ENCODE results near the gene MARCHF2.

MARCHF2 gene

DNA sequence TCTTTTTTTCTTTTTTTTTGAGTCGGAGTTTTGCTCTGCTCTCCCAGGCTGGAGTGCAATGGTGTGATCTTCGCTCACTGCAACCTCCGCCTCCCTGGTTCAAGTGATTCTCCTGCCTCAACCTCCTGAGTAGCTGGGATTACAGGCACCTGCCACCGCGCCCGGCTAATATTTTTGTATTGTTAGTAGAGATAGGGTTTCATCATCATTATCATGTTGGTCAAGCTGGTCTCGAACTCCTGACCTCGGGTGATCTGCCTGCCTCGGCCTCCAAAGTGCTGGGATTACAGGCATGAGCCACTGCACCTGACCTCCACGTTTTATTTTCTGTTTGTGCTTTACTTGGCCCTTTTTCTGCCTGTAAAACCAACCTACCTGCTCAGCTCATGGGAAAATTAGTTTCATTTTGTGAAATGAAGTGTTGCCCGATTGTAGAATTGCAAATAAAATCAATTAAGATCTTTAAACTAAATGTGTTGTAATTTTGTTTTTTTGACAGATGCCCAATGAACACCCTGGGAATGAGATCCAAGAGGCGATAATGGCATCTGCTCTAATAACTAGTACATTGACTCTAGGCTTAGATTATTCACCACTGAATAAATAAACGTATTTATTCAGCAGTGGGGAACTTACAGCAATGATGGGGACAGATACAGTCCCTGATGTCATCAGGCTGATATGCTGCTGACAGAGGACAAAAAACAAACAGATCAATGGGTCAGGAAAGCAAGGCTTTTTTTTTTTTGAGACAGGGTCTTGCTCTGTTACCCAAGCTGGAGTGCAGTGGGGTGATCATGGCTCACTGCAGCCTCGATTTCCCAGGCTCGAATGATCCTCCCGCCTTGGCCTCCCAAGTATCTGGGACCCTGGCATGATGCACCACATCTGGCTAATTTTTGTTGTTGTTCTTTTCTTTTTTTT lies 25.2 kb upstream of the MARCHF2 start:
- no peak for DNase-seq (ENCODE audit: low spot score)

DNA sequence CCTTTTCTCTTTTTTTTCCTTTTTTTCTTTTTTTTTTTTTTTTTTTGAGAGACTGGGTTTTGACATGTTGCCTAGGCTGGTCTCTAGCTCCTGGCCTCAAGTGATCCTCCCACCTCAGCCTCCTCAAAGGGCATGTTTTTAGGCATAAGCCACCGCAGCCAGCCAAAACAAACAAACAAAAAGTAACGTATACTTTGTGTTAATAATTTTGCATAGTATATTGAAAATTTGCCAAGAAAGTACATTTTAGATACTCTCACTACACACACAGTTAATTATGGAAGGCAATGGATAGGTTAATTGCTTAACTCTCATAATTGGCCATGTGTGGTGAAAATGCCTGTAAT lies 24.5 kb upstream of the MARCHF2 start:
- no peak for DNase-seq (ENCODE audit: low spot score)

DNA sequence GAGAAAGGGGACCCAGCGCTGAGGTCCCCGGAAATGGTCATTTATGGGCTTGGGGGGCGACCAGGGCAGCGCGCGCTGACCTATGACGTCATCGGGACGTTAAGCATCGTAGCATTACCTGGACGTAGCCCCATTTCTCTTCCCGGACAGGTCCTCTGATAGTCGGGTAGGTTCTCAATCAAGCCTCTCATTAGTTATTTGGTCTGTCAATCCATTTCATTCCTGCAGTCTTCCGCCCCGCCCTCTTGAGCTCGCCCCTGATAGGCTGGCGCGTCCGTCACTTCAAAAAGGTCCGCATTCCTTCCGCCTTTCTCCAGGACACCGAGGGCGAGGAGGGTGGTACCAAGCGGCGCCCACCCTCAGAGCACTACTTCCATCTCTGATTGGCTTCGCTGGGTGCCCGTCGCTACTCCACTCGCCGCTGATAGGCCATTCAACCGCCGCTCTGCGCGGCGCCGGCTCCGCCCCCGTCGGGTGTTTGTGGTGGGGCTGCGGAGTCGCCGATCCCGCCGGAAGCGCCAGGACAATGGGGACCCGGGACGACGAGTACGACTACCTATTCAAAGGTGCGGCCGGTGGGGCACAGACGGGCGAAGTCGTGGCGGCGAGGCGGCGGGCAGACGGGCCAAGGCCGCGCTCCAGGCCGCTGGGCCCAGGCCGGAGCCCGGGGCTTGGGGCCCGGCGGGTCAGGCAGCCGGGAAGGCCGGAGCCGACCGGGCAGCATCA lies 23.1 kb upstream of the MARCHF2 start, which contains the start of gene RAB11B:
Gene RAB11B (plus strand): TSS at position 470 of the 726 bp plus-strand sequence. CDS start 57 bp downstream, at position 527.
- peak; percentile 99 for DNase-seq (ENCODE audit: low spot score)

- DNase-seq (ENCODE audit: low spot score), result peak; percentile 88
Observed at GRCh38 chr19:8390617-8390981, 22.5 kb upstream of the MARCHF2 start.

- DNase-seq (ENCODE audit: low spot score), result no peak
Observed at GRCh38 chr19:8391198-8392016, 21.7 kb upstream of the MARCHF2 start.

- DNase-seq (ENCODE audit: low spot score), result no peak
Observed at GRCh38 chr19:8392017-8392591, 21.0 kb upstream of the MARCHF2 start.

DNA sequence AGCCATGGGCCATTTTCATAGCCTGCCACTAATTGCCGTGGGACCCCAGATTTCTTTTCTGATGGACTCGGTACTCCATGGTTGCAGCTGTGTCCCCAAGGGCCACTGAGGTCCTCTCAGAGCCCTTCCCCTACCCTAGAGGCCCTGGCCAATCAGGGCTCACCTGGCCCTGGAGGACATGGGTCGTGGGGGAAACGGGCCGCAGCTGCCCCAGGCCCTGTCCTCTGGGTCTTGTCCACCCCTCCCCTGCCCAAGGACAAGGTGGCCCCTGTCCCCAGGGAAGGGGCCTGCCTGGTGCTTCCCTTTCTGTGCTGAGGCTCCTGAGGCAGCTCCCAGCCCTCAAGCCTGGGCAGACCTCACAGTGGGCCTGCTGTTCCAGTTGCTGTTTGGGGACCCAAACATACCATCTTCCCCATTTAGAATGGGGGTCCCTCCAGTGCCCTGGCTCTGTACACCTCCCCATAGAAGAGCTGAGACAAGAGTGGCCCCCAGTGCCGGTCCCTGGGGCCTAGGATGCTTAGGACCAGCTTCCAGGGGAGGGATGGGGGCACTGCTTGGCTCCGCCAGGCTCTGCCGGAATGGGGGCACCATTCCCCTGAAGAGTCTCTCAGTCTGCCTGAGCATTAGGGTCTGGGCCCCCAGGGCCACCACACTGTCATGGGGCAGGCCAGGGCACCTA lies 19.8 kb upstream of the MARCHF2 start:
- DNase-seq (ENCODE audit: low spot score), result no peak

DNA sequence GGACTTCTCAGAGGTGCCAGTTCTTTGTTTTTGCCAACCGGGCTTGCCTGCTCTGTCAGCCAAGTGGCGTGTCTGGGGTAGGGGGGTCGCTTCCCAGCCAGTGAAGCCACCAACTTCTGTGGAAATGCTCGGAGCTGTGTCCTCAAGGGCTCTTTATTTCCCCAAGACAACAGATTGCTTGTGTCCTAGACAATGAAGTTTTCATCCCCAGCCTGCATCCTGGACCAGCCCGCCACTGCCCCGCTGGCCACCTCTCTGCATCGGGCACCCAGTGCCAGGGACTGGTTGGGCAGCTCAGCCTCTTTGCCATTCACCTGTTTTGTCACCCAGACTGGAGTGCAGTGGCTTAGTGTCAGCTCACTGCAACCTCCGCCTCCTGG lies 19.2 kb upstream of the MARCHF2 start:
- no peak for DNase-seq (ENCODE audit: low spot score)

GRCh38 chr19:8395621-8396082 lies 17.5 kb upstream of the MARCHF2 start:
- no peak for DNase-seq (ENCODE audit: low spot score)

DNA sequence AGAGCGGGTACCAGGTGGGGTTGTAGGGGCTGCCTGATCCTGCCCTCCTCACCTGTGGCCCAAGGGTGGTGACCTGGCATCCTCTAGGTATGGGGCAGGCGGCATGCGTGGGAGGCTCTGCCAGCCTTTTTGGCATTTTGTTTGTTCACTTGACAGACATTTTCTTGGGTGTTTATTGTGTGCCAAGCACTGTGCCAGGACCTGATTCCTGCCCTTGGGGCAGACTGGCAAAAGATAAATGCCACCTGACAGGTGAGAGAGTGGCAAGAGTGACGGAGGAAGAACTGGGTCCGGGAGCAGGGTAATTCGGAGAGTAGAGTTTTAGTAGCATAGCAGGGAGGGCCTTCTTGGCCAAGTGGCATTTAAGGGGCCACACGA lies 16.9 kb upstream of the MARCHF2 start:
- DNase-seq (ENCODE audit: low spot score), result no peak

DNA sequence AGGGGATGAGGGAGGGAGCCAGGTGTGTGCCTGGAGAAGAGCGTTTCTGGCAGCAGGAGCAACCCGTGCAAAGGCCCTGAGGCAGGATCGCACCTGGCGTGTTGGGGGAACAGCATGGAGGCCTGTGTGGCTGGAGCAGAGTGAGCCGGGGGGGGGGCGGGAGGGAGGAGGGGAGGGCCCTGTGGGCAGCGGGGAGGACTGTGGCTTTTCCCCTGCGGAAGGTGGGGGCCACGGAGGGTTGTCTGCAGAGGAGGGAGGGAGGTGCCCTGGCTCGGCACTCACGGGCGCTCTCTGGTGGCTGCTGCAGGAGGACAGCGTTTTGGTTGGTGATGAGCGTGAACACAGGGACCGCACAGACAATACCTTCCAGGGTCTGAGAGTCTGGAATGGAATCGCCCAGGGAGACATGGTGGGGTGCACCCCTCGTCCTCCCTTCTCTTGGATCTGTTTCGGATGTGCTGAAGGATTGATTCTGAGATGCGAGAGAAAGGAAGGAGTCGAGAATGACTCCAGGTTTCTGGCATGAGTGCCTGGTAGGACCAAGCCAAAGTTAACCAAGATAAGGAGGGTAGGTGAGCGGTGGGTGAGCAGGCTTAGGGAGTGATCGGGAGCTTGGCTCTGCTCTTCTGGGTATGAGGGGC lies 16.4 kb upstream of the MARCHF2 start:
- peak; percentile 50 for DNase-seq (ENCODE audit: low spot score)

DNA sequence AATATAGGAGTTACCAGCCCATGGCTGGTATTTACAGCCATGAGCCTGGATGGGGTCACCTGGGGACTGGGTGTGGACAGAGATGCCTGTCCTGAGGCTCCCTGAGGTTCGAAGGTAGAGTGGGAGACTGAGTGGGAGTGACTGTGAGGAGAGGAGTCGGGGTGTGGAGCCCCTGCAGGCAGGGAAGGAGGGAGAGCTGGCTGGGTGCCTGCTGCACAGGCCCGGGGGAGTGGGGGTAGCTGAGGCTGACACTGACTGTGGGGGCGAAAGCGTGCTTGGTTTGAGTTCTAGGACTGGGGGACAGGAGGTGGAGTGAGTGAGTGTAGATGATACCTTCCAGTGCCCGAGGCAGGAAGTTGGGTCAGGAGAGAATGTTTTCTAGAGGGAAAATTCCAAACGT lies 15.8 kb upstream of the MARCHF2 start:
- DNase-seq (ENCODE audit: low spot score), result no peak

DNA sequence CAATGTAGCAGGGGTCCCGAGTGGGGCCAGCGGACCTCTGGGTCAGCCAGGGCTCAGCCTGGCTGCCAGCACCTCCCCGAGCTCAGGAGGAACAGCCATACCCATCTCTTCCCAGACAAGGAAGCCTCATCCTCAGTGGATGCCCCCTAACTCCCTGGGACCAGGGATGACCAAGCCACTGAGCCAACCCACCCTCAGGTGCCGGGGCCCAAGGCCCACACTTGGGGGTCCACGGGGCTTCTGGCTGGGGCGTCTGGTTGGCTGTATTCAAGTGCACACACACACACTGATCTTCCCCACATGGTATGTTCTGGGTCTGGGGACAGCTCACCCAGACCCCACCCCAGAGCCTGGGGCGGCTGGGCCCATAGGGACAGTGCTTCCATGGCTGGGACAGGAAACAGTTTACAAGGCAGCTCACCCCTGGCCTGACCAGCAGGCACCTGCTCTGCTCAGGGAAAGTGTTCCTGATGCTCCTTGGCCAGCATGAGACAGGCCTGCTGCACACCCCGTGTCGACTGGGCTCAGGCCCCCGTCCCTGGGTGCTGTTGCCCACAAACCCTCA lies 15.3 kb upstream of the MARCHF2 start:
- no peak for DNase-seq (ENCODE audit: low spot score)

- no peak for DNase-seq (ENCODE audit: low spot score)
Observed at GRCh38 chr19:8398311-8398771, 14.8 kb upstream of the MARCHF2 start.

- DNase-seq (ENCODE audit: low spot score), result no peak
Observed at GRCh38 chr19:8399681-8400188, 13.4 kb upstream of the MARCHF2 start.

DNA sequence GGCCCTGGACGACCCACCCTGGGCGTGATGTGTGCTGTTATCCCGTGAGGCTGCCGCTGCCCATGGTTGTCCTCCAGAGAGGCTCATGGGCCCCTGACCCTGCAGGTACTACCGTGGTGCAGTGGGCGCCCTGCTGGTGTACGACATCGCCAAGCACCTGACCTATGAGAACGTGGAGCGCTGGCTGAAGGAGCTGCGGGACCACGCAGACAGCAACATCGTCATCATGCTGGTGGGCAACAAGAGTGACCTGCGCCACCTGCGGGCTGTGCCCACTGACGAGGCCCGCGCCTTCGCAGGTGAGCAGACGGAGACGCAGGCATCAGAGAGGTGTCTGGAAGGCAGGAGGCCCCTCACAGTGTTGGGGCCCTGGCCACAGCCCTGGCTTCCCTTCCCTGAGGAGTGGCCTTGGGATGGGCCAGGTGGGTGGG lies 11.1 kb upstream of the MARCHF2 start:
- no peak for DNase-seq (ENCODE audit: low spot score)

- no peak for DNase-seq (ENCODE audit: low spot score)
Observed at GRCh38 chr19:8403098-8403819, 9.8 kb upstream of the MARCHF2 start.

GRCh38 chr19:8403820-8404109 lies 9.3 kb upstream of the MARCHF2 start:
- DNase-seq (ENCODE audit: low spot score), result no peak

GRCh38 chr19:8404391-8405151 lies 8.5 kb upstream of the MARCHF2 start:
- DNase-seq (ENCODE audit: low spot score), result no peak

Measured in CD4-positive, alpha-beta T cell treated with Interleukin-6 at 100 ng/mL for 8 hours (primary cell).